ENCODE measurements around the gene UBE2N.

UBE2N gene

DNA sequence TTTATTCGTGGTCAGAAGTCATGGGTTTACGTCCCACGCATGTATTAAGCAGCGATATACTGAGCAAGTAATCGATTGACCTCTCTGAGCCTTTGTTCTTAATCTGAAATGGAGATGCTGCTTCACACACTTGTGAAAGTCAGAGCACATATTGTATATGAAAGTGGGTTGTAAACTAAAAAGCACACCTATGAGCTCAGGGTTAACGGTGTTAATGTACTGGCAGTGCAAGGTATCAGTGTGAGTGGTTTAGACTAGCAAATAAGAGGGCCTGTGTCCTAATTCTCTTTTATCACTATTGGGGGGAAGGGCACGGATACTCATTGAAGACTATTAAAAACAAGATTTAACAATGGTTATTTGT is 26.2 kb upstream of the UBE2N start:
- peaks cover 50% of the 10 kb centered on the region for H3K79me2 ChIP-seq (ENCODE audit: insufficient read depth, low read length)
- no peaks in the 10 kb centered on the region for H3K9me3 ChIP-seq (ENCODE audit: insufficient read depth, low read length)
- H3K36me3 ChIP-seq (ENCODE audit: low read length): peaks cover 16% of the 10 kb centered on the region
- H3K9ac ChIP-seq (ENCODE audit: low read length): peak overlapping the region; percentile 91
- H3K27ac ChIP-seq (ENCODE audit: low read depth, low read length): peak overlapping the region; percentile 57
- peak overlapping the region; percentile 98 for H3K4me3 ChIP-seq (ENCODE audit: insufficient read depth, low read length, poor library complexity, severe bottlenecking)
- peak overlapping the region; percentile 95 for H3K4me2 ChIP-seq (ENCODE audit: low read depth, low read length, poor library complexity, severe bottlenecking)
- peak overlapping the region; percentile 69 for H2AFZ ChIP-seq (ENCODE audit: low read depth, low read length, severe bottlenecking)
- H3K27me3 ChIP-seq (ENCODE audit: low read length): no peaks in the 10 kb centered on the region
- H3F3A ChIP-seq (ENCODE audit: insufficient read depth): no peaks in the 10 kb centered on the region
- no peak for TF ChIP-seq EZH2phosphoT487 (conservative IDR thresholded peaks at IDR 0.05; ENCODE audit: low read length)
- TF ChIP-seq, protein P1, sequence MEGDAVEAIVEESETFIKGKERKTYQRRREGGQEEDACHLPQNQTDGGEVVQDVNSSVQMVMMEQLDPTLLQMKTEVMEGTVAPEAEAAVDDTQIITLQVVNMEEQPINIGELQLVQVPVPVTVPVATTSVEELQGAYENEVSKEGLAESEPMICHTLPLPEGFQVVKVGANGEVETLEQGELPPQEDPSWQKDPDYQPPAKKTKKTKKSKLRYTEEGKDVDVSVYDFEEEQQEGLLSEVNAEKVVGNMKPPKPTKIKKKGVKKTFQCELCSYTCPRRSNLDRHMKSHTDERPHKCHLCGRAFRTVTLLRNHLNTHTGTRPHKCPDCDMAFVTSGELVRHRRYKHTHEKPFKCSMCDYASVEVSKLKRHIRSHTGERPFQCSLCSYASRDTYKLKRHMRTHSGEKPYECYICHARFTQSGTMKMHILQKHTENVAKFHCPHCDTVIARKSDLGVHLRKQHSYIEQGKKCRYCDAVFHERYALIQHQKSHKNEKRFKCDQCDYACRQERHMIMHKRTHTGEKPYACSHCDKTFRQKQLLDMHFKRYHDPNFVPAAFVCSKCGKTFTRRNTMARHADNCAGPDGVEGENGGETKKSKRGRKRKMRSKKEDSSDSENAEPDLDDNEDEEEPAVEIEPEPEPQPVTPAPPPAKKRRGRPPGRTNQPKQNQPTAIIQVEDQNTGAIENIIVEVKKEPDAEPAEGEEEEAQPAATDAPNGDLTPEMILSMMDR (IDR thresholded peaks at IDR 0.05; ENCODE audit: insufficient read depth, low read length, poor library complexity, severe bottlenecking): no peak
- no peaks in the 10 kb centered on the region for H3K9me2 ChIP-seq (replicated peaks; ENCODE audit: insufficient read depth, low read length)
- H4K20me1 ChIP-seq (ENCODE audit: low read depth, low read length): no peaks in the 10 kb centered on the region

DNA sequence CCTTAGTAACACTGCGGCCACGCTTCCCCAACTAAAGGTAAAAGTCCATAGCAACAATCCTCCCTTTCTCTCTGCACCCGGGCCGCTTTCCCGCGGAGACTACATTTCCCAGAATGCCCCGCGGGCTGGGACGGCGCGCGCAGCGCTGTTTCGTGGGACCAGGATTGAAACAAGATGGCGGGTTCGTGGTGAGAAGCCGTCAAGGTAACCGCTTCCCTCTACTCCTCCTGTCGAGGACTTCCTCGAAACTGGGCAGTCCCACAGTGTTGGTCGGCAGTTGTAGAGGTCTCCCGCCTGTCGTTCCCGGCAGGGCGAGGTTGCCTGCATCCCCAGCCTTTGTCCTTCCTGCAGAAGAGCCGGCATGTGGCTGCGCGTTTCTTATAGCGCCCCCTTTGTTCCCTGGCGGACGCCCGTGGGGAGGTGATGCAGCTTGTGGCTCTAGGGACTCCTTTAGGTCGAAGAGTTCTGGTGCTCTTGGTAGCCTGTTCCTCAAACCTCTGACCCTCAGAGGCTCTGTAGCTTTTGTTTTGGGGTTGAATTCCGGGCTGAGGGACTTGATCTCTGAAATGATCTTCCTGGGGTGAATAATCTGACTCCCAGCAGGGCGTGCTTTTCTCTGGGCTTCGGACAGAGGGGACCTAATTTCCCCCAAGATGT is 25.7 kb upstream of the UBE2N start, which contains the start of gene MRPL42:
MRPL42 (plus strand) TSS at position 164 of the 657 bp plus-strand sequence. CDS start 1,772 bp downstream, outside the sequence.
- Histone ChIP-seq H3K79me2 (ENCODE audit: insufficient read depth, low read length) (peaks cover 50% of the 10 kb centered on the region), H3K36me3 (ENCODE audit: low read length) (peaks cover 16% of the 10 kb centered on the region), H3K9me3 (ENCODE audit: insufficient read depth, low read length) (no peaks in the 10 kb centered on the region), H3K9ac (ENCODE audit: low read length) (peak within 1 kb of the TSS; percentile 91), H4K20me1 (ENCODE audit: low read depth, low read length) (no peaks in the 10 kb centered on the region), H3K27ac (ENCODE audit: low read depth, low read length) (peak within 1 kb of the TSS; percentile 57), H3K4me3 (ENCODE audit: insufficient read depth, low read length, poor library complexity, severe bottlenecking) (peak within 1 kb of the TSS; percentile 98), H2AFZ (ENCODE audit: low read depth, low read length, severe bottlenecking) (peak within 1 kb of the TSS; percentile 69), H3K4me2 (ENCODE audit: low read depth, low read length, poor library complexity, severe bottlenecking) (peak within 1 kb of the TSS; percentile 95), H3F3A (ENCODE audit: insufficient read depth) (no peaks in the 10 kb centered on the region), H3K27me3 (ENCODE audit: low read length) (no peaks in the 10 kb centered on the region), H3K9me2 (replicated peaks; ENCODE audit: insufficient read depth, low read length) (no peaks in the 10 kb centered on the region)
- no peak for TF ChIP-seq EZH2phosphoT487 (conservative IDR thresholded peaks at IDR 0.05; ENCODE audit: low read length)
- TF ChIP-seq, protein P1 (IDR thresholded peaks at IDR 0.05; ENCODE audit: insufficient read depth, low read length, poor library complexity, severe bottlenecking): peak; percentile 47

DNA sequence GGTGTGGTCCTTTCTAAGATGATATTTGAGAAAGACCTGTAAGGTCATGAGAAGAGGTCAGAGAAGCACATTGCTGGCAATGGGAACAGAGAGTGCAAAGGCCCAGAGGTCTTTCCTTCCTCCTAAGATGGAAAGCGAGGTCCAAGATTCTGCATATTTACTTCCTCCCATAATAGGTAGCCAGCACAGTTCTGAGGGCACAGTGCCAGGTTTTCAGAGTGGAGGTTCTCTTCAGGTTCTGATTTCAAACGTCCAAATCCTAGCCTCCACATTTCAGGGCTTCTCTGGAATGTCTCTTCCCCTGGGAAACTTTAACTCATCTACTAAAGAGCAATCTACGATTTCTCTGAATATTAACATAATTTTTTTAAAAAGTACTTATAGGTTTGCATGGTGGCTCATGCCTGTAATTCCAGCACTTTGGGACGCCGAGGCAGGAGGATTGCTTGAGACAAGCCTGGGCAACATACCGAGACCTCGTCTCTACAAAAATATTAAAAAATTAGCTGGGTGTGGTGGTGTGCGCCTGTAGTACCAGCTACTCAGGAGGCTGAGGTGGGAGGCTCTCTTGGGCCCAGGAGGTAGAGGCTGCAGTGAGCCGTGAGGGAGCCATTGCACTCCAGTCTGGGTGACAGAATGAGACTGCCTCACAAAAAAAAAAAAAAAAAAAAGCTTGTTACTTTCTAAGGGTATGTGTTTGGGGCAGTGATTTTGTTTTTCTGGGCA is 25.0 kb upstream of the UBE2N start:
- peaks cover 13% of the 10 kb centered on the region for H3K36me3 ChIP-seq (ENCODE audit: low read length)
- no peaks in the 10 kb centered on the region for H3K27me3 ChIP-seq (ENCODE audit: low read length)
- H3K9me2 ChIP-seq (replicated peaks; ENCODE audit: insufficient read depth, low read length): no peaks in the 10 kb centered on the region
- no peak overlapping the region for H3K27ac ChIP-seq (ENCODE audit: low read depth, low read length)
- TF ChIP-seq, protein P1 (IDR thresholded peaks at IDR 0.05; ENCODE audit: insufficient read depth, low read length, poor library complexity, severe bottlenecking): no peak
- TF ChIP-seq EZH2phosphoT487 (conservative IDR thresholded peaks at IDR 0.05; ENCODE audit: low read length): no peak
- peaks cover 44% of the 10 kb centered on the region for H3K79me2 ChIP-seq (ENCODE audit: insufficient read depth, low read length)
- no peaks in the 10 kb centered on the region for H3K9me3 ChIP-seq (ENCODE audit: insufficient read depth, low read length)
- no peaks in the 10 kb centered on the region for H4K20me1 ChIP-seq (ENCODE audit: low read depth, low read length)
- peak overlapping the region; percentile 95 for H3K4me2 ChIP-seq (ENCODE audit: low read depth, low read length, poor library complexity, severe bottlenecking)
- H3F3A ChIP-seq (ENCODE audit: insufficient read depth): no peaks in the 10 kb centered on the region
- H3K9ac ChIP-seq (ENCODE audit: low read length): no peak overlapping the region
- peak overlapping the region; percentile 69 for H2AFZ ChIP-seq (ENCODE audit: low read depth, low read length, severe bottlenecking)
- H3K4me3 ChIP-seq (ENCODE audit: insufficient read depth, low read length, poor library complexity, severe bottlenecking): no peak overlapping the region
